Transverse colon (tissue), 4 donors: ENCODE measurements around the gene PHF14. TPM values are rescaled to one million over a fixed set of nuclear protein-coding genes. Genes with fewer than 3 reads are reported as not detected.

Experiments
- DNase-seq: peaks from one replicate; pipeline ENCODE4 v3.0.0-alpha.2; 2019
- H3K27ac ChIP-seq, 4 donors: fragments of 200-600 bp; sonication (generic); 2 replicates each; pipeline ENCODE4 v1.5.1; 2016 to 2018; ENCODE audit warnings: inconsistent platforms in 4 of 4
- H3K27me3 ChIP-seq: fragments of 200-600 bp; sonication (generic); 2 replicates; pipeline ENCODE4 v1.5.1; 2017; ENCODE audit warnings: inconsistent platforms
- H3K36me3 ChIP-seq, 4 donors: fragments of 200-600 bp; sonication (generic); 2 replicates each; pipeline ENCODE4 v1.5.1; 2017 to 2019; ENCODE audit warnings: inconsistent platforms in 4 of 4
- H3K4me1 ChIP-seq, 4 donors: fragments of 200-600 bp; sonication (generic); 2 replicates each; pipeline ENCODE4 v1.5.1; 2017 to 2020; ENCODE audit warnings: inconsistent platforms in 4 of 4
- H3K4me3 ChIP-seq, 4 donors: fragments of 200-600 bp; sonication (generic); 1 replicate in 1 of 4; 2 replicates in 3 of 4; pipeline versions ENCODE4 v1.5.1 to v1.6.1; 2017 to 2019; ENCODE audit warnings: inconsistent platforms in 4 of 4
- H3K9me3 ChIP-seq, 2 donors: fragments of 200-600 bp; sonication (generic); 2 replicates each; pipeline ENCODE4 v1.5.1; 2017 to 2019; ENCODE audit warnings: inconsistent platforms in 2 of 2
- EP300 ChIP-seq: sonication (generic); formaldehyde crosslinking; IDR thresholded peaks from one replicate; pipeline ENCODE4 v1.6.1; 2017; ENCODE audit warnings: antibody characterized with exemption, low read depth
- POLR2A ChIP-seq: fragments of 450-650 bp; IDR thresholded peaks from one replicate; pipeline ENCODE4 v1.6.1; 2016; ENCODE audit warnings: antibody characterized with exemption, mild to moderate bottlenecking, moderate library complexity
- POLR2AphosphoS5 ChIP-seq, 3 donors: sonication (generic); formaldehyde crosslinking; IDR thresholded peaks; one replicate each; pipeline ENCODE4 v1.6.1; 2016; ENCODE audit warnings: antibody characterized with exemption in 3 of 3
- WGBS, 2 donors: methylation state at CpG; one replicate each; pipeline ENCODE4 v1.1.5; 2018; ENCODE audit warnings: low coverage in 1 of 2; 5-methylcytosine and 5-hydroxymethylcytosine counted together
- in situ Hi-C, 4 donors: fragments of 200-750 bp; cut with MboI; loops; one replicate each; pipeline versions ENCODE4 v1.15.0 to v1.15.1; 2017; ENCODE audit warnings: low sequenced_read_pairs in 3 of 4, low pct_ligation_motif_present in 1 of 4, low pct_unique_long_range_greater_than_20kb in 1 of 4
- intact Hi-C: fragments of 100-400 bp; cut with DNase I; formaldehyde crosslinking; loops from one replicate; pipeline ENCODE4 v1.15.1; 2023; ENCODE audit warnings: low total_unique reads
- total RNA-seq, 4 donors: library from RNA; depleted of rRNA; stranded (reverse); fragments of >200 nt; gene quantifications; one replicate each; pipeline ENCODE4 v1.1.0, GENCODE V29; 2016
- TF ChIP-seq, protein P1 (sequence below), 5 experiments: fragments of 200-600 bp in 3 of 5; fragments of 450-650 bp in 2 of 5; sonication (generic) in 3 of 5; IDR thresholded peaks; 1 replicate in 2 of 5; 2 replicates in 3 of 5; pipeline ENCODE4 v1.5.1; 2016 to 2017; ENCODE audit warnings: antibody characterized with exemption in 5 of 5, inconsistent platforms in 3 of 5, mild to moderate bottlenecking in 2 of 5, moderate library complexity in 1 of 5

PHF14 gene
- total RNA-seq, 4 donors from 2014 or later, result 24.3 to 42.1 (median 28.8) TPM

DNA sequence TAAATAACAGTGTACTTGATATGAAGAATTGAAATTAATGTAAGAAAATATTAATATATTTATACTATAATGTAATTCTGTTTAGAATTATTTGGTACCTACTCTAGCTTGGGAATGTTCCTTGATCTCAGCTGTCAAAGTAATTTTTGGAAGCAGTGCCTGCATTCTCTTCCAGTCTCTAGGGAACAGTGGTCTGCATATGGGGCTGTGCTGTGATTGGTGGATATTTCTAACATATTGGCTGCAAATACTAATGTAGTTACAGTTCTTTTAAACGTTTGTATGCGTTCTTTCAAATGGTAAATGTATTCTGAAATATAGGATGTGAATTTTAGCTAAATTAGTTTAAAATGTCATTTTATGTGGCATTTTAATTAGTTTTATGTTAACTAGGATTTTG, 87.2 kb downstream of the PHF14 start:
- Histone ChIP-seq H3K36me3 (peaks cover 0 to 17% (median 6%) of the 10 kb centered on the region in 4 donors), H3K9me3 (no peaks in the 10 kb centered on the region), H3K4me1 (peaks cover 0 to 3% (median 0%) of the 10 kb centered on the region in 4 donors), H3K4me3 (no peak overlapping the region), H3K27me3 (no peaks in the 10 kb centered on the region), H3K27ac (no peak overlapping the region)
- TF ChIP-seq EP300 (no peak), POLR2AphosphoS5 (IDR thresholded peaks at IDR 0.05) (no peak), POLR2A (no peak)
- TF ChIP-seq, protein P1, sequence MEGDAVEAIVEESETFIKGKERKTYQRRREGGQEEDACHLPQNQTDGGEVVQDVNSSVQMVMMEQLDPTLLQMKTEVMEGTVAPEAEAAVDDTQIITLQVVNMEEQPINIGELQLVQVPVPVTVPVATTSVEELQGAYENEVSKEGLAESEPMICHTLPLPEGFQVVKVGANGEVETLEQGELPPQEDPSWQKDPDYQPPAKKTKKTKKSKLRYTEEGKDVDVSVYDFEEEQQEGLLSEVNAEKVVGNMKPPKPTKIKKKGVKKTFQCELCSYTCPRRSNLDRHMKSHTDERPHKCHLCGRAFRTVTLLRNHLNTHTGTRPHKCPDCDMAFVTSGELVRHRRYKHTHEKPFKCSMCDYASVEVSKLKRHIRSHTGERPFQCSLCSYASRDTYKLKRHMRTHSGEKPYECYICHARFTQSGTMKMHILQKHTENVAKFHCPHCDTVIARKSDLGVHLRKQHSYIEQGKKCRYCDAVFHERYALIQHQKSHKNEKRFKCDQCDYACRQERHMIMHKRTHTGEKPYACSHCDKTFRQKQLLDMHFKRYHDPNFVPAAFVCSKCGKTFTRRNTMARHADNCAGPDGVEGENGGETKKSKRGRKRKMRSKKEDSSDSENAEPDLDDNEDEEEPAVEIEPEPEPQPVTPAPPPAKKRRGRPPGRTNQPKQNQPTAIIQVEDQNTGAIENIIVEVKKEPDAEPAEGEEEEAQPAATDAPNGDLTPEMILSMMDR (IDR thresholded peaks at IDR 0.05), result no peak
- in situ Hi-C loops, result no loop called here
- intact Hi-C loops, result no loop called here
- DNase-seq, result no peak
- WGBS, 2 donors, result 61 to 91% methylated on average over 2 of the region's 2 CpGs

DNA sequence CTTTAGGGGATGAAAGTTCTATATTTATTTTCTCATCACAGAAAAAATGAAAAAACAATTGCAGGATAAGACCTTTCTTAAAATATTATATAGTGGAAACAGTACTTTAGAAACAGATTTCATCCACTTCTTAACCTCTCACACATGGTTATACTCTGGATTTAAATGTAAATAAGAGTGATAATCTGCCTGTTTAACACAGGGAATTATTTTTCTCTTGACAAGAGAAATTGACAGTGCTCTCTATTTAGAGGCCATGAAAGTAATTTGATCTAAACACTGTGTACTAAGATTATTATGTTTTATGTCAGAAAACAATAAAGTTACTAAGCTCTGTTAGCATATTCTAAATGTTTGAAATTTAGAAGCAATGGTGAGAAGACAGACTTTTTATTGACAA, 88.4 kb downstream of the PHF14 start:
- no peaks in the 10 kb centered on the region for H3K9me3 ChIP-seq
- H3K4me1 ChIP-seq, result no peaks in the 10 kb centered on the region
- H3K4me3 ChIP-seq, result no peak overlapping the region
- no peak overlapping the region for H3K27ac ChIP-seq
- peaks cover 0 to 24% (median 6%) of the 10 kb centered on the region in 4 donors for H3K36me3 ChIP-seq
- no peak for TF ChIP-seq POLR2A
- no peak for TF ChIP-seq POLR2AphosphoS5 (IDR thresholded peaks at IDR 0.05)
- TF ChIP-seq, protein P1 (IDR thresholded peaks at IDR 0.05), result no peak
- no peak for TF ChIP-seq EP300
- intact Hi-C loops (no loop called here), in situ Hi-C loops (no loop called here)
- no peaks in the 10 kb centered on the region for H3K27me3 ChIP-seq
- no peak for DNase-seq

DNA sequence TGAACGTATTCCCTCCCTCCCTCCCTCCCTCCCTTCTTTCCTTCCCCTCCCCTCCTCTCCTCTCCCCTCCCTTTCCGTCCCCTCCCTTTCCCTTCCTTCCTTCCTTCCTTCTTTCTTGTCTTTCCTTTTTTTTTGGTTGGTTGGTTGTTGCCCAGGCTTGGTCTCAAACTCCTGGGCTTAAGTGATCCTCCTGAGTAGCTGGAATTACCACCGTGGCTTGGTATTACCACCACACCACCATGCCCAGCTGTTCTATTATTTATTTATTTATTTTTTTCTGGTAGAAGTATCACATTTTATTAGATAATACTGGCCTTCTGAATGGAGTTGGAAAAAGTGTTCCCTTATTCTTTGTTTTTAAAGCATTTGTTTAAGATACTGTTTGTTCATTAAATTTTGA, 95.9 kb downstream of the PHF14 start:
- H3K4me1 ChIP-seq, result no peaks in the 10 kb centered on the region
- H3K4me3 ChIP-seq, result no peak overlapping the region
- no peak for TF ChIP-seq POLR2AphosphoS5 (IDR thresholded peaks at IDR 0.05)
- no peak for TF ChIP-seq POLR2A
- TF ChIP-seq, protein P1 (IDR thresholded peaks at IDR 0.05), result no peak
- no peak for TF ChIP-seq EP300
- DNase-seq, result no peak
- H3K9me3 ChIP-seq, result no peaks in the 10 kb centered on the region
- WGBS, 2 donors, result 71 to 90% methylated on average over 3 of the region's 3 CpGs
- intact Hi-C loops, result no loop called here
- H3K27me3 ChIP-seq, result no peaks in the 10 kb centered on the region
- peaks cover 0 to 7% (median 0%) of the 10 kb centered on the region in 4 donors for H3K36me3 ChIP-seq
- H3K27ac ChIP-seq, result no peak overlapping the region
- in situ Hi-C loops, result no loop called here

DNA sequence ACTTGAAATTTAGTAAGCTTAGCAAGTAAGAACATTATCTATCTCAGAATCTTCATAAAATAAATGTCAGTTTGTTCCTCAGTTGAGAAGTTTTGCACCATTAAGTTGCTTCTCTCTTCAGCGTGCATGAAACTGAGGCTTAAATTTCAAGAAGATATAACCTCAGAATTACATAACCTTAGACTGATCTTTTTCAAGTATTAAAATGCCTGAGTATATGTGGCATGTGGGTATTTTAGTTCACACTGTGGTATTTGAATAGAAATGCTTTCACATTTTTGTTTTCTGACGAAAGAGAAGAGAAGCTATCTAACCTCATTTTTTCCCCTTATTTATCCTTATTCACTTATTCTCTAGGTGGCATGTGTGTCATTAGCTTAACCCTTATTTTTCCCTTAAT, 104.1 kb downstream of the PHF14 start:
- H3K4me3 ChIP-seq, result no peak overlapping the region
- intact Hi-C loops (no loop called here), in situ Hi-C loops (no loop called here)
- peaks cover 0 to 15% (median 2%) of the 10 kb centered on the region in 4 donors for H3K4me1 ChIP-seq
- WGBS, 2 donors, result 83 to 89% methylated on average over 2 of the region's 2 CpGs
- no peaks in the 10 kb centered on the region for H3K27me3 ChIP-seq
- TF ChIP-seq POLR2A (no peak), POLR2AphosphoS5 (IDR thresholded peaks at IDR 0.05) (no peak), EP300 (no peak)
- TF ChIP-seq, protein P1 (IDR thresholded peaks at IDR 0.05), result no peak
- no peaks in the 10 kb centered on the region for H3K36me3 ChIP-seq
- no peak for DNase-seq
- no peak overlapping the region for H3K27ac ChIP-seq
- no peaks in the 10 kb centered on the region for H3K9me3 ChIP-seq
